Effector memory CD8-positive, alpha-beta T cell (primary cell): ENCODE results near the gene NPPC.
A peak's percentile ranks its signal among the peaks of the same experiment; 100 is the strongest.

Experiments used
- ATAC-seq: fragments of 150-1000 bp; cut with Tn5 transposase; replicated peaks from 2 replicates; pipeline ENCODE4 v1.10.0; 2021; ENCODE audit warnings: mild to moderate bottlenecking, moderate library complexity
- DNase-seq, 3 experiments: peaks; one replicate each; pipeline ENCODE4 v3.0.0; 2021
- H3K27ac Mint-ChIP-seq, 2 donors: one replicate each; pipeline ENCODE4 v1.8.0; 2022; ENCODE audit warnings: mild to moderate bottlenecking in 2 of 2, mixed read lengths in 2 of 2, moderate library complexity in 2 of 2
- H3K27me3 Mint-ChIP-seq, 2 donors: one replicate each; pipeline ENCODE4 v1.8.0; 2022; ENCODE audit warnings: mixed read lengths in 2 of 2
- H3K36me3 Mint-ChIP-seq: one replicate; pipeline ENCODE4 v1.8.0; 2022; ENCODE audit warnings: mild to moderate bottlenecking, moderate library complexity, mixed read lengths; ENCODE audit not compliant: insufficient read depth
- H3K4me1 Mint-ChIP-seq, 2 donors: one replicate each; pipeline ENCODE4 v1.8.0; 2022; ENCODE audit warnings: low read depth in 2 of 2, mixed read lengths in 2 of 2
- H3K4me3 Mint-ChIP-seq, 2 donors: one replicate each; pipeline ENCODE4 v1.8.0; 2022; ENCODE audit warnings: mild to moderate bottlenecking in 2 of 2, mixed read lengths in 2 of 2, moderate library complexity in 2 of 2
- H3K9me3 Mint-ChIP-seq, 2 donors: one replicate each; pipeline ENCODE4 v1.8.0; 2022; ENCODE audit warnings: mixed read lengths in 2 of 2

Gene NPPC

GRCh38 chr2:231905026-231905425, 21.2 kb downstream of the NPPC start:
- H3K27me3 Mint-ChIP-seq, result peaks cover 5 to 23% of the 10 kb centered on the region in 2 donors
- no peak overlapping the region for H3K27ac Mint-ChIP-seq
- H3K4me1 Mint-ChIP-seq, result peaks cover 0 to 3% of the 10 kb centered on the region in 2 donors
- H3K36me3 Mint-ChIP-seq, result no peaks in the 10 kb centered on the region
- no peak for DNase-seq
- no peak overlapping the region for H3K4me3 Mint-ChIP-seq
- no peak for ATAC-seq
- no peaks in the 10 kb centered on the region for H3K9me3 Mint-ChIP-seq

DNA sequence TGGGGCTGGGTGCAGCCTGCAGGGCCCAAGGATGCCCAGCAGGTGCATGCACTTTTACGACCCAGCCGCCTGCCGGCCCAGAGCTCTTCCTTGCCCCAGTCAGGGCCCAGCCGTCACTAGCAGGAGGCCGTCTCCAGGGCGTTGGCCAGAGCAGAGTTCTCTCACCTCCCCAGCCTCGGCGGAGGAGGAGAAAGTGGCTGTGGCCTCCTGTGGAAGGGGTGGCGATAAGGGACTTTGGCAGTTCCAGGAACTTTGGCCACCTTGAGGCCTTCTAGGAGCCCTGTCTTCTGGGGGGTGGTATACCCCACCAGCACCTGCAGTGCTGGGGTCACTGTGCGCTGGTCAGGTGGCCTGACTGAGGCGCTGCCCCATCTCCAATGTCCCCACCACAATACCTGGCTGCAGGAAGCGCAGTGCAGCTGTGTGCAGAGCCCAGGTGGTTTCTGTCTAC, 22.0 kb downstream of the NPPC start:
- DNase-seq, result no peak
- peaks cover 0 to 3% of the 10 kb centered on the region in 2 donors for H3K4me1 Mint-ChIP-seq

GRCh38 chr2:231902598-231902997, 23.6 kb downstream of the NPPC start:
- Mint-ChIP-seq H3K27me3 (peaks cover 5 to 23% of the 10 kb centered on the region in 2 donors), H3K9me3 (no peaks in the 10 kb centered on the region), H3K36me3 (no peaks in the 10 kb centered on the region), H3K27ac (no peak overlapping the region), H3K4me3 (no peak overlapping the region), H3K4me1 (peaks cover 0 to 3% of the 10 kb centered on the region in 2 donors)
- no peak for DNase-seq
- no peak for ATAC-seq

More for the DNA sequence above, 22.0 kb downstream of the NPPC start:
- Mint-ChIP-seq H3K36me3 (no peaks in the 10 kb centered on the region), H3K27ac (no peak overlapping the region), H3K27me3 (peaks cover 5 to 23% of the 10 kb centered on the region in 2 donors), H3K4me3 (no peak overlapping the region), H3K9me3 (no peaks in the 10 kb centered on the region)
- ATAC-seq, result no peak

DNA sequence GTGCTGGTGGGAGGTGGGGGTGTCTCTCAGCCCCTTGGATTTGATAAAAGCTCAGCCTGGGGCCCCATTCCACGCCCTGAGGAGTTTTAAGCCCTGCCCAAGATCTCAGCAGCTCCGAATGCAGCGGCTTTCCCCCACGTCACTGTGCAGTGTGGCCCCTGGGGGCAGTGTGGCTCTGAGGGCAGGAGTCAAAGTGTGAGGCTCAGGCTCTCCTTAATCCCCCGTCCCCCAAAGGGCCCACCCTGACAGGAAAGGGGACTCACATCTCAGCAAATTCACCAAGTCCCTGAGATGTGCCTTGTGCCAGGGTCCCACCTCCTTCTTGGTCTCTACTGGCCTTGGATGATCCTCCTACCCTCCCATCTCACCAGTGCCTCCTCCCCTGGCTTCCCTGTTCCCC, 25.2 kb downstream of the NPPC start:
- Mint-ChIP-seq H3K4me1 (peaks cover 0 to 3% of the 10 kb centered on the region in 2 donors), H3K9me3 (no peaks in the 10 kb centered on the region), H3K27me3 (peaks cover 5 to 23% of the 10 kb centered on the region in 2 donors), H3K4me3 (no peak overlapping the region), H3K36me3 (no peaks in the 10 kb centered on the region), H3K27ac (no peak overlapping the region)
- ATAC-seq, result no peak
- DNase-seq, result no peak

- Mint-ChIP-seq H3K9me3 (no peaks in the 10 kb centered on the region), H3K4me3 (no peak overlapping the region), H3K27me3 (peaks cover 5 to 23% of the 10 kb centered on the region in 2 donors), H3K27ac (no peak overlapping the region), H3K36me3 (no peaks in the 10 kb centered on the region), H3K4me1 (peaks cover 0 to 3% of the 10 kb centered on the region in 2 donors)
- ATAC-seq, result peak; percentile 29
- peak; percentile 36 to 44 (median 38) for DNase-seq
Observed at GRCh38 chr2:231900486-231900942, 25.7 kb downstream of the NPPC start.

DNA sequence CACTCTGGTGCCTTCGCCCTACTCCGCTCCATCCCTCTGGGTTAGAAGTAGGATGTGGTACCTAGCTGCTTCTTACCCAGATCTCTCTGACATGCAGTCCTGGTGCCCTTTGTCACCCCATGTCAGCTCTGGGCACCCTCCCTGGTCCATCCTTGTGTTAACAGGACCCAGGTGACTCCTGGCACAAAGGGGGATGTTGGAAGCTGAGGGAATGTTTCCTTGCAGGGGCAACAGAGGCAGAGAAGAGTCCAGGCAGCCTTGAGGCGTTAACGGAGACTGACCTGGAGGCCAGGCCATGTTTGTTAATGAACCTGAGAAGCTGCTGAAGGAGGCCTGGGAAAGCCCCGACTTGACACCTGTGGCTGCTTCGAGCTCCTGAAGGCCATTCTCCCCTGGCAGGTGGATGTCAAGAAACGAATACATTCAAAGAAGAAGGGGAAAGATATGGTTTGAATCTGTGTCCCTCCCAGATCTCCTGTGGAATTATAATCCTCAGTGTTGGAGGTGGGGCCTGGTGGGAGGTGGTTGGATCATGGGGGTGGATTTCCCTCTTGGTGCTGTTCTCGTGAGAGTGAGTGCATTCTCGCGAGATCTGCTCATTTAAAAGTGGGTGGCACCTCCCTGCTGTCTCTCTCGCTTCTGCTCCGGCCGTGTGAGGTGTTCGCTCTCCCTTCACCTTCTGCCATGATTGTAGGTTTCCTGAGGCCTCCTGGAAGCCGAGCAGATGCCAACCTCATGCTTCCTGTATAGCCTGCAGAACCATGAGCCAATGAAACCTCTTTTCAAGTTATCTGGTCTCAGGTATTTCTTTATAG, 31.4 kb downstream of the NPPC start:
- Mint-ChIP-seq H3K4me1 (no peaks in the 10 kb centered on the region), H3K9me3 (no peaks in the 10 kb centered on the region), H3K27ac (no peak overlapping the region), H3K4me3 (no peak overlapping the region), H3K27me3 (peaks cover 5 to 17% of the 10 kb centered on the region in 2 donors), H3K36me3 (no peaks in the 10 kb centered on the region)
- ATAC-seq, result no peak
- no peak for DNase-seq

GRCh38 chr2:231891514-231891905, 34.7 kb downstream of the NPPC start:
- no peaks in the 10 kb centered on the region for H3K9me3 Mint-ChIP-seq
- H3K36me3 Mint-ChIP-seq, result no peaks in the 10 kb centered on the region
- H3K27me3 Mint-ChIP-seq, result peaks cover 17 to 36% of the 10 kb centered on the region in 2 donors
- H3K4me1 Mint-ChIP-seq, result no peaks in the 10 kb centered on the region
- DNase-seq, result no peak
- no peak overlapping the region for H3K4me3 Mint-ChIP-seq
- no peak overlapping the region for H3K27ac Mint-ChIP-seq
- no peak for ATAC-seq

DNA sequence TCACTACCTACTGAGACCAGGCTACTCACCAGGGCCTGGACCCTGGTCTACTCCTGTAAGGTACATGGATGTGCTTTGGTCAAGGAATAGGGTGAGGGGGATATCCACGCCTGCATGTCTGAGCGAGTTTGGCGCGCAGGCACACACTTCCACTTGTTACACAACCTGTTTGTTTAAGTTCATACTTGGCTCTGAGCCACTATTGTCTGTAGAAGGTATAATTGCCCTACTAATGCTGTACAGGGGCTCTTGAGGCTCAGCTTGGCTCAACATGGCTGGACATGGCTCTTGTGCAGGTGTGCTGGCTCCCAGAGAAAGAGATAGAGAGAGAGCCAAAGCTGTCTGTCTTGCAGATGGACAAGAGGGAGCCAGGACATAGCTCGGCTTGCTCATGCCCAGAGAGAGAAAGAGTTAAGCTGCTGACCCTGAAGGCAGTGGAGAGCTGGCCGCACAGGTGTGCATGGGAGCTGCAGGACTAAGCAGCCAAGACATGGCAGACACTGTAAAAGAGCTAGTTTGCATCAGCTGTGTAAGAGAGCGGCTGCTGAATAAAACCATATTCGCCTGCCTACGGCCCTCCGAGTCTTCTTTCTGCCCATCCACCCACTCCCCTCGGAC, 35.2 kb downstream of the NPPC start:
- Mint-ChIP-seq H3K27me3 (peaks cover 22 to 41% of the 10 kb centered on the region in 2 donors), H3K4me1 (no peaks in the 10 kb centered on the region), H3K4me3 (no peak overlapping the region), H3K9me3 (no peaks in the 10 kb centered on the region), H3K36me3 (no peaks in the 10 kb centered on the region), H3K27ac (no peak overlapping the region)
- DNase-seq (no peak), ATAC-seq (no peak)

DNA sequence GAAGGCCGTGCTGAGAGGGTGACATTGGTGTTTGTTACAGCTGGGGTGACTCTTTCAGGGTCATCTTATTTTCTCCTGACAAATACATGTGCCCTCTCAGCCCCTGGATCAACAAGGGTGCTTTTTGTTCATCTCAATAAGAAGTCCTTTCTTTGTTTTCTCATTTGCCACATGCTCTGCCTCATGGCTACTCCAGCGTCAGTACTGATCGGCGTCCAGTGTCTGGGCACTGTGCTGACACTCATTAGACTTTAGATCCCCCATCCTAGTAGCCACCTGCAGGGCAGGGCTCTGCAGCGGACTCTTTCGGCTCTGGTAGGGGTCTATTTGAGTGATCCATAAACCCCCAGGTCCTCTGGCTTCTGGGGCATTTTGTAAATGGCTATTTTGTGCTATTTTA, 38.4 kb downstream of the NPPC start:
- H3K27ac Mint-ChIP-seq, result no peak overlapping the region
- H3K4me1 Mint-ChIP-seq, result no peaks in the 10 kb centered on the region
- H3K36me3 Mint-ChIP-seq, result peaks cover 3% of the 10 kb centered on the region
- H3K4me3 Mint-ChIP-seq, result no peak overlapping the region
- ATAC-seq, result no peak
- no peaks in the 10 kb centered on the region for H3K9me3 Mint-ChIP-seq
- no peak for DNase-seq
- peaks cover 47 to 68% of the 10 kb centered on the region in 2 donors for H3K27me3 Mint-ChIP-seq

GRCh38 chr2:231886071-231886681, 40.0 kb downstream of the NPPC start:
- H3K4me1 Mint-ChIP-seq, result no peaks in the 10 kb centered on the region
- no peak overlapping the region for H3K4me3 Mint-ChIP-seq
- H3K27ac Mint-ChIP-seq, result no peak overlapping the region
- DNase-seq, result no peak
- no peaks in the 10 kb centered on the region for H3K9me3 Mint-ChIP-seq
- H3K27me3 Mint-ChIP-seq, result peaks cover 58 to 81% of the 10 kb centered on the region in 2 donors
- peaks cover 3% of the 10 kb centered on the region for H3K36me3 Mint-ChIP-seq
- no peak for ATAC-seq

GRCh38 chr2:231884438-231885140, 41.6 kb downstream of the NPPC start:
- no peak overlapping the region for H3K27ac Mint-ChIP-seq
- H3K4me1 Mint-ChIP-seq, result no peaks in the 10 kb centered on the region
- H3K27me3 Mint-ChIP-seq, result peaks cover 65 to 76% of the 10 kb centered on the region in 2 donors
- ATAC-seq (no peak), DNase-seq (no peak)
- no peaks in the 10 kb centered on the region for H3K9me3 Mint-ChIP-seq
- H3K36me3 Mint-ChIP-seq, result peaks cover 3% of the 10 kb centered on the region
- no peak overlapping the region for H3K4me3 Mint-ChIP-seq

- ATAC-seq (no peak), DNase-seq (no peak)
- H3K9me3 Mint-ChIP-seq, result no peaks in the 10 kb centered on the region
- H3K36me3 Mint-ChIP-seq, result peaks cover 3% of the 10 kb centered on the region
- H3K27me3 Mint-ChIP-seq, result peaks cover 65 to 80% of the 10 kb centered on the region in 2 donors
- H3K27ac Mint-ChIP-seq, result no peak overlapping the region
- no peak overlapping the region for H3K4me3 Mint-ChIP-seq
- no peaks in the 10 kb centered on the region for H3K4me1 Mint-ChIP-seq
Observed at GRCh38 chr2:231883468-231883881, 42.7 kb downstream of the NPPC start.

DNA sequence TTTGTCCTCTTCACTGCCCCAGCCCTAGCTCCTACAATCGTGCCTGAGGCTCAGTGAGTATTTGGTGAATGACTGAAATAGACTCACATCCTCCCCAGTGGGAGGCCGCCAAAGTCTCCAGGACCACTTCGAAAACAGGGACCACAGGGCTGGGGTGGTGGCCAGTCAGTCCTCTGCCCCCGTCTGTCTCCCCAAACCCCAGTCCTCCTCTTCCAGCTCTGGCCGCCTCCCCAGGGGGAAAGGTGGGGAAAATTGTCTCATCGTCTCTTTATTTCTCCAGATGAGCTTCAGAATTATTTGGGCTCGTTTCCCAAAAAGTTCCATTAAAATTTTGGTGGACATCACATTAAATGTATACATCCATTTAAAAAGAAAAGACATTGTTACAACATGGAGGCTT, 43.5 kb downstream of the NPPC start:
- no peak for DNase-seq
- Mint-ChIP-seq H3K9me3 (no peaks in the 10 kb centered on the region), H3K36me3 (peaks cover 3% of the 10 kb centered on the region), H3K4me1 (no peaks in the 10 kb centered on the region), H3K4me3 (no peak overlapping the region), H3K27ac (no peak overlapping the region), H3K27me3 (peaks cover 58 to 72% of the 10 kb centered on the region in 2 donors)
- no peak for ATAC-seq
